OCI-LY1 (cell line): ENCODE results near the gene P3H2.

ENCODE experiments used
- H2AFZ ChIP-seq: fragments of 200-600 bp; sonication (generic), shearing (Covaris generic); 2 replicates; pipeline ENCODE4 v1.6.0; 2014; ENCODE audit warnings: antibody characterized with exemption, mild to moderate bottlenecking, low read length
- H3F3A ChIP-seq: fragments of 200-600 bp; sonication (generic), shearing (Covaris generic); 2 replicates; pipeline ENCODE4 v1.6.0; 2014; ENCODE audit warnings: mild to moderate bottlenecking, antibody characterized with exemption, low read length, moderate library complexity; ENCODE audit not compliant: insufficient read depth
- H3K27ac ChIP-seq: fragments of 200-600 bp; sonication (generic); 2 replicates; pipeline ENCODE4 v1.5.1; 2014; ENCODE audit warnings: low read length, mixed run types, mild to moderate bottlenecking, low read depth; ENCODE audit not compliant: poor library complexity, severe bottlenecking
- H3K27me3 ChIP-seq: fragments of 200-600 bp; sonication (generic); 2 replicates; pipeline ENCODE4 v1.6.0; 2014; ENCODE audit warnings: antibody characterized with exemption, mild to moderate bottlenecking, low read length, moderate library complexity; ENCODE audit not compliant: insufficient read depth
- H3K36me3 ChIP-seq: fragments of 200-600 bp; sonication (generic); 2 replicates; pipeline ENCODE4 v1.6.1; 2014; ENCODE audit warnings: mild to moderate bottlenecking, antibody characterized with exemption, low read length, moderate library complexity, mixed read lengths; ENCODE audit not compliant: insufficient read depth
- H3K4me1 ChIP-seq: fragments of 200-600 bp; sonication (generic); 2 replicates; pipeline ENCODE4 v1.5.1; 2014; ENCODE audit warnings: mild to moderate bottlenecking, low read length, moderate library complexity; ENCODE audit not compliant: insufficient read depth, severe bottlenecking
- H3K4me2 ChIP-seq: fragments of 200-600 bp; sonication (generic), shearing (Covaris generic); 2 replicates; pipeline ENCODE4 v1.6.1; 2014; ENCODE audit warnings: low read length
- H3K4me3 ChIP-seq: fragments of 200-600 bp; sonication (generic); 2 replicates; pipeline ENCODE4 v1.5.1; 2014; ENCODE audit warnings: low read length, low read depth, mild to moderate bottlenecking, mixed read lengths; ENCODE audit not compliant: poor library complexity, severe bottlenecking
- H3K79me2 ChIP-seq: fragments of 200-600 bp; shearing (Covaris generic); 2 replicates; pipeline ENCODE4 v1.6.1; 2016; ENCODE audit warnings: mixed run types, low read length, mixed read lengths; ENCODE audit not compliant: insufficient read depth
- H3K9ac ChIP-seq: fragments of 200-600 bp; sonication (generic), shearing (Covaris generic); 2 replicates; pipeline ENCODE4 v1.6.1; 2014; ENCODE audit warnings: mild to moderate bottlenecking, low read length, mixed read lengths
- H3K9me2 ChIP-seq: fragments of 200-600 bp; sonication (generic), shearing (Covaris generic); 2 replicates; pipeline ENCODE4 v1.6.1; 2014; ENCODE audit warnings: low read depth, mild to moderate bottlenecking, low read length, mixed read lengths
- H3K9me3 ChIP-seq: fragments of 200-600 bp; shearing (Covaris generic); 2 replicates; pipeline ENCODE4 v1.6.1; 2014; ENCODE audit warnings: low read length, mixed read lengths
- H4K20me1 ChIP-seq: fragments of 200-600 bp; sonication (generic), shearing (Covaris generic); 2 replicates; pipeline ENCODE4 v1.6.0; 2016; ENCODE audit warnings: mild to moderate bottlenecking, low read length; ENCODE audit not compliant: insufficient read depth
- CTCF ChIP-seq: fragments of 200-600 bp; sonication (generic), shearing (Covaris generic); IDR thresholded peaks from 2 replicates; pipeline ENCODE4 v1.5.1; 2017; ENCODE audit warnings: mild to moderate bottlenecking, antibody characterized with exemption, low read length, moderate library complexity, mixed read lengths
- EZH2 ChIP-seq: fragments of 200-600 bp; sonication (generic), shearing (Covaris generic); IDR thresholded peaks from 2 replicates; pipeline ENCODE4 v1.8.0; 2017; ENCODE audit warnings: borderline replicate concordance, mixed run types, mild to moderate bottlenecking, antibody characterized with exemption, low read length, moderate library complexity, mixed read lengths

Gene P3H2

DNA sequence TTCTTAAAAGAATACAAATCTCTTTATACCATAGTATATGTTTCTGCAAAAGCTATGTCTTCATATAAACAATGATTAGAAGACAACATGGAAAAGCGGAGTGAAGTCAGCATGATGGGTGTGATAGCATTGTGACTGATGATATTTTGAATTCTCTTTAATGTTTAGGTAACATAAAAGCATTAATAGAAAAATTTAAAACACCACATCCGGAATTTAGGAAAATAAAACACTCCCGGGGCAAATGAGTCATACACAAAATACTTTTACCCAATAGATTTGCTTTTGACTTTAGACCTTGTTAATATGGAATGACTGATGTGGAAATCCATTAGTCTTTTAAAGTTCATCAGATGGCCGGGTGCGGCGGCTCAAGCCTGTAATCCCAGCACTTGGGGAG lies 134.7 kb downstream of the P3H2 start:
- Histone ChIP-seq H4K20me1 (no peaks in the 10 kb centered on the region), H3K79me2 (no peaks in the 10 kb centered on the region), H3F3A (no peaks in the 10 kb centered on the region), H3K4me1 (no peaks in the 10 kb centered on the region), H3K9me2 (no peaks in the 10 kb centered on the region), H3K36me3 (no peaks in the 10 kb centered on the region), H3K4me2 (no peak overlapping the region), H3K4me3 (no peak overlapping the region), H3K9ac (no peak overlapping the region), H2AFZ (no peak overlapping the region), H3K27me3 (no peaks in the 10 kb centered on the region), H3K27ac (no peak overlapping the region), H3K9me3 (no peaks in the 10 kb centered on the region)
- TF ChIP-seq EZH2 (no peak), CTCF (no peak)

- Histone ChIP-seq H3K79me2 (no peaks in the 10 kb centered on the region), H3K27me3 (no peaks in the 10 kb centered on the region), H3K9me2 (no peaks in the 10 kb centered on the region), H3K9me3 (no peaks in the 10 kb centered on the region), H2AFZ (no peak overlapping the region), H3F3A (no peaks in the 10 kb centered on the region), H4K20me1 (no peaks in the 10 kb centered on the region), H3K4me2 (no peak overlapping the region), H3K9ac (no peak overlapping the region), H3K27ac (no peak overlapping the region), H3K4me3 (no peak overlapping the region), H3K4me1 (no peaks in the 10 kb centered on the region), H3K36me3 (no peaks in the 10 kb centered on the region)
- TF ChIP-seq EZH2 (no peak), CTCF (no peak)
Measured at GRCh38 chr3:189983612-189984011, 137.1 kb downstream of the P3H2 start.

- Histone ChIP-seq H3K4me1 (no peaks in the 10 kb centered on the region), H3K4me2 (no peak overlapping the region), H3K9ac (no peak overlapping the region), H3K4me3 (no peak overlapping the region), H3K27me3 (no peaks in the 10 kb centered on the region), H3K27ac (no peak overlapping the region), H3K79me2 (no peaks in the 10 kb centered on the region), H3F3A (no peaks in the 10 kb centered on the region), H3K9me3 (no peaks in the 10 kb centered on the region), H4K20me1 (no peaks in the 10 kb centered on the region), H3K36me3 (no peaks in the 10 kb centered on the region), H3K9me2 (no peaks in the 10 kb centered on the region), H2AFZ (no peak overlapping the region)
- TF ChIP-seq EZH2 (no peak), CTCF (no peak)
Measured at GRCh38 chr3:189982321-189982945, 138.3 kb downstream of the P3H2 start.
